Measurements from ENCODE around the gene ZNF841. TPM values are rescaled to one million over a fixed set of nuclear protein-coding genes. Genes with fewer than 3 reads are reported as not detected.

The ZNF841 gene
- total RNA-seq, 1 experiment from 2014 or later: 0.10 TPM

- Histone ChIP-seq H2AFZ (ENCODE audit: low read depth, low read length, poor library complexity, severe bottlenecking) (peak overlapping the region; percentile 67), H3K27ac (ENCODE audit: low read depth, low read length) (peak overlapping the region; percentile 98), H3K4me2 (ENCODE audit: low read length) (peak overlapping the region; percentile 91), H3K4me3 (replicated peaks in 1 of 2; ENCODE audit: low read depth in 1 of 2, low read length in 2 of 2) (peak overlapping the region; percentile 81 to 98), H3K4me1 (ENCODE audit: control insufficient read depth in 1 of 2, insufficient read depth in 2 of 2, low read length in 2 of 2) (peaks cover 6 to 9% of the 10 kb centered on the region in 2 experiments; a peak in 2 of 4 replicates), H3K9me2 (ENCODE audit: insufficient read depth) (no peaks in the 10 kb centered on the region), H3K9me3 (ENCODE audit: control insufficient read depth in 1 of 2, insufficient read depth in 1 of 2, low read depth in 1 of 2, low read length in 2 of 2) (peaks cover 18 to 22% of the 10 kb centered on the region in 2 experiments; a peak in 2 of 4 replicates), H3K27me3 (ENCODE audit: insufficient read depth, low read length) (no peaks in the 10 kb centered on the region), H3K36me3 (ENCODE audit: control insufficient read depth in 1 of 2, insufficient read depth in 2 of 2, low read length in 2 of 2) (0 out of 4 replicates have a peak, but pooled peaks cover 0 to 9% of the 10 kb centered on the region in 2 experiments), H3K79me2 (ENCODE audit: insufficient read depth, low read length) (peaks cover 35% of the 10 kb centered on the region), H3K9ac (ENCODE audit: low read length) (peak overlapping the region; percentile 72), H4K20me1 (ENCODE audit: insufficient read depth) (no peaks in the 10 kb centered on the region)
- intact Hi-C loops (cut with micrococcal nuclease): loop anchor here (10.0 kb wide), 1 partner anchor 636 kb away; no protein-coding TSS in a partner anchor
- DNase-seq (ENCODE audit: low read depth, low spot score) (no peak), ATAC-seq (peak; percentile 33)
- ChIA-PET POLR2A (no interaction called here), CTCF (no interaction called here), RAD21 (ENCODE audit: low non-redundant PET in 1 of 2, low total read pairs in 2 of 2, uncharacterized antibody in 2 of 2, unreplicated experiment in 2 of 2) (no interaction called here)
- peak; percentile 70 for TF ChIP-seq MAX (IDR thresholded peaks at IDR 0.05)
- TF ChIP-seq YY1 (IDR thresholded peaks at IDR 0.05; ENCODE audit: extremely low read depth, insufficient replicate concordance, low read depth, low read length): no peak
- no TSS peak for BruUV-seq (replicated peaks)
Measured at GRCh38 chr19:52138278-52138982, 42.9 kb upstream of the ZNF841 start.

GRCh38 chr19:52120286-52120685 lies 24.7 kb upstream of the ZNF841 start:
- no peaks in the 10 kb centered on the region for H3K9me2 ChIP-seq (ENCODE audit: insufficient read depth)
- H3K79me2 ChIP-seq (ENCODE audit: insufficient read depth, low read length): no peaks in the 10 kb centered on the region; the same call in 1 of the 2 replicates
- H3K4me1 ChIP-seq (ENCODE audit: control insufficient read depth in 1 of 2, insufficient read depth in 2 of 2, low read length in 2 of 2): no peaks in the 10 kb centered on the region
- H3K36me3 ChIP-seq (ENCODE audit: control insufficient read depth in 1 of 2, insufficient read depth in 2 of 2, low read length in 2 of 2): peaks cover 10 to 49% of the 10 kb centered on the region in 2 experiments
- ChIA-PET RAD21 (ENCODE audit: low non-redundant PET in 1 of 2, low total read pairs in 2 of 2, uncharacterized antibody in 2 of 2, unreplicated experiment in 2 of 2) (no interaction called here), CTCF (no interaction called here), POLR2A (no interaction called here)
- no peak overlapping the region for H3K4me3 ChIP-seq (replicated peaks in 1 of 2; ENCODE audit: low read depth in 1 of 2, low read length in 2 of 2)
- H3K27me3 ChIP-seq (ENCODE audit: insufficient read depth, low read length): no peaks in the 10 kb centered on the region
- intact Hi-C loops (cut with micrococcal nuclease): no loop called here
- BruUV-seq (replicated peaks): no TSS peak
- DNase-seq (ENCODE audit: low read depth, low spot score) (no peak), ATAC-seq (no peak)
- no peak overlapping the region for H2AFZ ChIP-seq (ENCODE audit: low read depth, low read length, poor library complexity, severe bottlenecking)
- no peaks in the 10 kb centered on the region for H4K20me1 ChIP-seq (ENCODE audit: insufficient read depth)
- H3K4me2 ChIP-seq (ENCODE audit: low read length): no peak overlapping the region
- H3K9me3 ChIP-seq (ENCODE audit: control insufficient read depth in 1 of 2, insufficient read depth in 1 of 2, low read depth in 1 of 2, low read length in 2 of 2): peaks cover 36 to 69% of the 10 kb centered on the region in 2 experiments; a peak in 3 of 4 replicates
- H3K9ac ChIP-seq (ENCODE audit: low read length): no peak overlapping the region
- no peak overlapping the region for H3K27ac ChIP-seq (ENCODE audit: low read depth, low read length)
- no peak for TF ChIP-seq EZH2phosphoT487 (IDR thresholded peaks at IDR 0.05; ENCODE audit: borderline replicate concordance)
- TF ChIP-seq FOSL1 (IDR thresholded peaks at IDR 0.05; ENCODE audit: low read depth): no peak
- TF ChIP-seq EGR1 (IDR thresholded peaks at IDR 0.05; ENCODE audit: low read depth): no peak
- TF ChIP-seq ZFX (IDR thresholded peaks at IDR 0.05): no peak
- TF ChIP-seq RAD21 (IDR thresholded peaks at IDR 0.05; ENCODE audit: low read depth): no peak
- no peak for TF ChIP-seq EZH2 (IDR thresholded peaks at IDR 0.05)
- no peak for TF ChIP-seq POLR2A (IDR thresholded peaks at IDR 0.05; ENCODE audit: borderline replicate concordance, extremely low read depth, insufficient read depth, insufficient read length)
- TF ChIP-seq MAX (IDR thresholded peaks at IDR 0.05): no peak
- no peak for TF ChIP-seq SP1 (IDR thresholded peaks at IDR 0.05; ENCODE audit: low read depth)
- no peak for TF ChIP-seq CBX3 (IDR thresholded peaks at IDR 0.05; ENCODE audit: low read depth)
- TF ChIP-seq ATF3 (IDR thresholded peaks at IDR 0.05): no peak
- TF ChIP-seq YY1 (IDR thresholded peaks at IDR 0.05; ENCODE audit: extremely low read depth, insufficient replicate concordance, low read depth, low read length): no peak
- TF ChIP-seq JUND (IDR thresholded peaks at IDR 0.05): no peak
- TF ChIP-seq POLR2AphosphoS5 (IDR thresholded peaks at IDR 0.05; ENCODE audit: low read depth, low read length): no peak
- TF ChIP-seq CEBPB (IDR thresholded peaks at IDR 0.05; ENCODE audit: low read depth): no peak
- no peak for TF ChIP-seq REST (IDR thresholded peaks at IDR 0.05; ENCODE audit: low read depth)
- no peak for TF ChIP-seq SIN3A (IDR thresholded peaks at IDR 0.05; ENCODE audit: low read depth)
- no peak for TF ChIP-seq TCF7L2 (IDR thresholded peaks at IDR 0.05; ENCODE audit: borderline replicate concordance, extremely low read depth, insufficient read depth, insufficient read length)
